Occipital lobe (tissue), 3 donors: ENCODE data around the gene SPCS1. TPM values are rescaled to one million over a fixed set of nuclear protein-coding genes. Genes with fewer than 3 reads are reported as not detected.
A peak's percentile ranks its signal among the peaks of the same experiment; 100 is the strongest.

Experiments used
- DNase-seq: peaks from one replicate; lab custom pipeline; 2025; lab: John Stamatoyannopoulos, UW
- small RNA-seq: library from RNA; depleted of rRNA; stranded (forward); fragments of <200 nt; gene quantifications from one replicate; pipeline ENCODE3, GENCODE V24; 2014
- total RNA-seq: library from RNA; depleted of rRNA; stranded (reverse); fragments of >200 nt; gene quantifications from one replicate; pipeline ENCODE4 v1.2.3, GENCODE V29; 2014

The SPCS1 gene
- total RNA-seq, 1 donor from 2014 or later, result 29.6 TPM

DNA sequence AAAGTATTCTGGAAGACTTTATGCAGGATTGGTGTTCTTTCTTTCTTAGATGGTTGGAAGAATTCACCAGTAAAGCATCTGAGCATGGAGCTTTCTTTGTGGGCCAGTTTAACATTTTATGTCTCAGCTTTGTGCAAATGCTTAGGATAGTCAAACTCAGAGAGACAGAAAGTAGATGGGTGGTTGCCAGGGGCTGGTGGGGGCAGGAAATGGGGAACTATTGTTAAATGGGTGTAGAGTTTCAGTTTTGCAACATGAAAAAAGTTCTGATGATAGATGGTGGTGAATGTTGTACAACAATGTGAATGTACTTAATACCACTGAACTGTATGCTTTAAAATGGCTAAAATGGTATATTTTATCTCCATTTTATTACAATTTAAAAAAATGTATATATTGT lies 24.8 kb downstream of the SPCS1 start:
- no peak for DNase-seq

DNA sequence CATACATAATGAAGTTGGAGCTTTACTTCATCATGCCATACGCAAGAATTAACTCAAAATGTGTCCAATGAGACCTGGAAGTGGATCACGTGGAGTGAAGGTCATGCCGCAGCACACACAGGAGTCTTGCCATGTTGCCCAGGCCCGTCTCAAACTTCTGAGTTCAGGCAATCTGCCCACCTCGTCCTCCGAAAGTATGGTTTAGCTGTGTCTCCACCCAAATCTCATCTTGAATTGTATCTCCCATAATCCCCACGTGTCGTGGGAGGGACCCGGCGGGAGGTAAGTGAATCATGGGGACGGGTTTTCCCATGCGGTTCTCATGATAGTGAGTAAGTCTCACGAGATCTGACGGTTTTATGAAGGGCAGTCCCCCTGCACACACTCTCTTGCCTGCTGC lies 25.7 kb downstream of the SPCS1 start:
- DNase-seq, result no peak

DNA sequence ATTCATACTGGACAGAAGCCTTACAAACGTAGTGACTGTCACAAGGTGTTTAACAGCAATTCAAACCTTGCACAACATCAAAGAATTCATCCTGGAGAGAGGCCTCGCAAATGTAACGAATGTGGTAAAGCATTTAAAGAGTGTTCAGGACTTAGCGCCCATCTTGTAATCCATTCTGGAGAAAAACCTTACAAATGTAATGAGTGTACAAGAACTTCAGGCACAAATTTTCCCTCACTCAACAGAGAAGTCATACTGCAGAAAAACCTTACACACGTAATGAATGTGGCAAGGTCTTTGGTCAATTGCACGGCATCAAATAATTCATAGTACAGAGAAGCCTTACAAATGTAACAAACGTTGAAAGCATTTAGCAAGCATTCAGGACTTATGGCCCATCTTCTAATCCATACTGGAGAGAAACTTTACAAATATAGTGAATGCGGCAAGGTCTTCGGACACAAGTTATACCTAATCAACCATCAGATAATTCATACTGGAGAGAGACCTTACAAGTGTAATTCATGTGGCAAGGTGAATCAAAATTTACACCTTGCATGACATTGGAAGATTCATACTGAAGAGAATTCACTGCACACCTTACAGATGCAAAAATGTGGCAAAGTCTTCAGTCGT lies 27.5 kb downstream of the SPCS1 start:
- no peak for DNase-seq

DNA sequence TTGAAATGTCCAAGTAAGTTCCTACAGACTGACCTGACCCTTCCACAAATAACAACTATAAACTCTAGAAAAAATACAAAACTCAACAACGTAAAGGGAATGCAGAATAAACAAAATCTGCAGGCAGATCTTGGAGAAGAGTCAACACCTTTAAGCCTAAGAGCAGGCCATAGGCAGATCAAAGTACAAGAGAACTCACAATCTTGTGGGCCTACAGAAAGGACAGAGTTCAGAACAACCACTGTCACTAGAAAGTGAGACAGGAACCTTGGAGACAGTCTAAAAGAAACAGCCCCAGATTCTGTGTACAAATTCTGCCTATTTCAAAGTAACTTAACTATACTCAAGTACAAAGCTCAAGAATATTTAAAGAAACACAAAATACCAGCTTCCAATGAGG lies 33.8 kb downstream of the SPCS1 start:
- DNase-seq, result no peak

DNA sequence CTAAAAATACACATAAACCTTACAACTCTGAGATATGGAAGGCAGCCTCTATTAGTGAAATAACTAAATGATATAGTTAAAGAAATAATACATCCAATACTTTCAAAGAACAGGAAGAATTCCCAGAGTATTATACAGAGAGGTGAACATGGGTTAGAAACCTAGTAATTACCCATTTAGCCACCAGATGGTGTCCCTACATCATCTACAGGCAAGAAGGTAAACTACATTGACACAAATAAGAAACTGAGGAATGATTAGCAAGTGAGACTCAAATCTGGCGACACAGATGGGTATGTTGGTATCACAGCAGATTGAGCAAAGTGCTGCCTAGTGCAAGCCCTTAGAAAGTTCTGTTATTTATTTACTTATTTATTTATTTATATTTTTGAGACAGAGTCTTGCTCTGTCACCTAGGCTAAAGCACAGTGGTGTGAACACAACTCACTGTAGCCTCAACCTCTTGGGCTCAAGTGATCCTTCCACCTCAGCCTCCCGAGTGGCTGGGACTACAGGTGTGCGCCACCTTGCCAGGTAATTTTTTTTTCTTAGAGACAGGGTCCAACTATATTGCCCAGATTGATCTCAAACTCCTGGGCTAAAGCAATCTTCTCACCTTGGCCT lies 36.6 kb downstream of the SPCS1 start:
- DNase-seq, result no peak

DNA sequence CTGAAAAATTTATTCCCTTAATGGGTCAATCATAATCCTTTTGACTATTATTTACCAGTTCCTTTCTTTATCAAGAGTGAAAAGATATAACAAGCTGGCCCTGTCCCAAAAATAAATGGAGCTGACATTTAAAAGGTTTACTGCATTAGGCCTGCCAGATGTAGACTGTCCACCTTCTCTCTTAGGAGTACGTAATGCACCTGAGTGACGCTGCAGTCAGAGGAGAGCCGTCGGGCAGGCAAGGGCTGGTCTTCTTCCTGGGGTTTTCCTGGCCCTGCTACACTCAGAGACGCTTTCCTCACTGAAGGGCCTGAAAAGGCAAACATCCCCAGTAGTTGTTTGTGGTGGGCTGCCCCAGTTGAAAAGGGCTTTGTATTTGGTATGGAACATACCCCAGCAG lies 37.2 kb downstream of the SPCS1 start:
- DNase-seq, result no peak

DNA sequence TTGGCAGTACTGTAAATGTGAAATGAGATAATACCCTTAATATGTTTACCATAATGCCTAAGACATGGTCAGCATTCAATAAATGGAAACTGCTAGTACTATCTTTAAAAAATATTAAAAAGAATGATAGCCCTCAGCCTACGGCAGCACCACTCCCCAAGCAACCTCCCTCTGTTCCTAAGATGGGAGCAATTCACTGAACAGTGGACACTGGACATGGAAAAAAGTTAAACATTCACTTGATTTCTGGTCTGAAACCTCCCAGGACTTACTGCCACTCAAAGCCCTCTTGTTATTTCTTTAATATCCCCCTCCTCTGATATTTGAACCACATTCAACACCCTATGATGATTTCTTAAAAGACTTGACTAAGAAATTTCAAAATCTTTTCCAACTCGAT lies 37.8 kb downstream of the SPCS1 start:
- no peak for DNase-seq

DNA sequence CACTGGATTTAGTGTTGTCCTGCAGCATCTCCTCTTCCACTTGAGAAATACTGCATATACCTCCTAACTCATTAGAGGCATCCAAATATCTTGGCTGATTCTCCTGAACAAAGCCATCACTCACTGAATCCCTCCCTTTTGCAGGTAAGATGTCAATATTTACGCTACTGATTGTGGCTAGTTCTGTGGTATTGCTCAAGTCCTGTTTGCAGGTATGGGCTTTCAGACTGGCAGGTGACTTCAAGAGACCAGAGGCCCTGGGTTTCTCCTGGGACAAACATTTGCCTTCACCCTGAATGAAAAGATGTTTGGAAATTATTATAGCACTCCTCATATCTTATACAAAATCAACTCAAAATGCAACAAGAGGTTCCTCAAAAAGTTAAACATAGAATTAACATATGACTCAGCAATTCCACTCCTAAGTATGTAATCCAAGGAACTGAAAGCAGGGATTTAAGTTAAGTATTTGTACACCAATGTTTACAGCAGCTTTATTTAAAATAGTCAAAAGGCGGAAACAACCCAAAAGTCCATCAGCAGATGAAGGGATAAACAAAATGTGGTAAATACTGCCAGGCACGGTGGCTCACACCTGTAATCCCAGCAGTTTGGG lies 46.2 kb downstream of the SPCS1 start:
- no peak for DNase-seq

DNA sequence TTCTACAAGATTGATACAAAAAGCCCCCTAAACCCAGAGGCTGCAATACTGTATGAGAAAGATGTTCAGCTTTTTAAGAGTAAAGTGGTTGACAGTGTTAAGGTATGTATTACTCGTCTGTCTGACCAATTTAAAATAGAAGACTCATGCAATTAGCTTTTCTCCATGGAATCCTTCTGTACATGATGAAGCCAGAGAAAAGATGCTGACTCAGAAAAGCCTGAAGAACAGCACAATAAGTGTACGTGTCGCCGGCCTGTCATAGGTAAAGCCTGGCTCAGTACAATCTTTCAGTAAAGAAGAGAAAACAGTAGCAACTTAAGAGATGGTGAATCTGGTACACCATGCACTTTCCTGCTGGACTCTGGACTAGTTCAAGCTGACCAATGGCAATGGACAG lies 48.5 kb downstream of the SPCS1 start:
- no peak for DNase-seq

DNA sequence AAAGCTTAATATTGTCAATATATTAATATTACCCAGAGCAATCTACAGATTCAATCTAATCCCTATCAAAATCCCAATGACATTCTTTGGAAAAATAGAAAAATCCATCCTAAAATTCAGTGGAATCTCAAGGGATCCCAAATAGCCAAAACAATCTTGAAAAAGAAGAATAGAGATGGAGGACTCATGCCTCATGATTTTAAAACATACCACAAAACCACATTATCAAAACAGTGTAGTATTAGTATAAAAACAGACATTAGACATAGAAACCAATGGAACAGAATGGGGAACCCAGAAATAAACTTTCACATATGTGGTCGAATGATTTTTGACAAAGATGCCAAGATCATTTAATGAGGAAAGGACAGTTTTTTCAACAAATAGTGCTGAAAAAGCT lies 50.2 kb downstream of the SPCS1 start:
- no peak for DNase-seq

Small RNA genes lying within 50 kb of the gene (small RNA-seq; reads per million reads assigned to genes)
- gene AC006254.2 (not detected), gene RF00569 (1,851 reads per million, percentile 99 among the genes with 10 or more reads in this experiment), gene RF01183 (not detected), gene SNORD19 (0.12 reads per million), gene SNORD19B (not detected), gene SNORD69 (3,900 reads per million, percentile 100 among the genes with 10 or more reads in this experiment)

Other genes starting within 250 kb of the SPCS1 start
- 14.8 TPM for gene STAB1, start 210.8 kb upstream of the SPCS1 start, total RNA-seq
- 33.5 TPM for gene NT5DC2, start 172.2 kb upstream of the SPCS1 start, total RNA-seq
- 4.1 TPM for gene UQCC5, start 169.5 kb upstream of the SPCS1 start, total RNA-seq
- gene PBRM1, start 20.2 kb upstream of the SPCS1 start, total RNA-seq, result 203 TPM
- 78.8 TPM for gene GNL3, start 20.1 kb upstream of the SPCS1 start, total RNA-seq
- gene GLT8D1, start 315 bp upstream of the SPCS1 start, total RNA-seq, result 57.9 TPM
- gene NEK4, start 64.8 kb downstream of the SPCS1 start, total RNA-seq, result 46.0 TPM
- 0.94 TPM for gene ITIH1, start 71.5 kb downstream of the SPCS1 start, total RNA-seq
- gene ITIH3, start 88.7 kb downstream of the SPCS1 start, total RNA-seq, result 0.16 TPM
- 2.8 TPM for gene ITIH4, start 124.6 kb downstream of the SPCS1 start, total RNA-seq
- not detected for gene MUSTN1, start 128.9 kb downstream of the SPCS1 start, total RNA-seq
- 9.2 TPM for gene STIMATE, start 191.4 kb downstream of the SPCS1 start, total RNA-seq